ENCODE measurements around the gene NLGN1. TPM values are rescaled to one million over a fixed set of nuclear protein-coding genes. Genes with fewer than 3 reads are reported as not detected.

The NLGN1 gene
- total RNA-seq, 1 donor from 2014 or later = 34.8 TPM

GRCh38 chr3:173399044-173399443, 1.5 kb downstream of the NLGN1 start:
- peak; percentile 18 for DNase-seq (ENCODE audit: low spot score)
- H3K4me3 Mint-ChIP-seq = peak overlapping the region; percentile 97
- no peak for TF ChIP-seq CTCF (IDR thresholded peaks at IDR 0.05)
- no peak for TF ChIP-seq EZH2 (IDR thresholded peaks at IDR 0.05)
- TF ChIP-seq EZH2phosphoT487 (IDR thresholded peaks at IDR 0.05) = no peak
- Histone ChIP-seq H3K27ac (peak overlapping the region; percentile 61), H3K79me2 (ENCODE audit: low read depth) (peaks cover 8% of the 10 kb centered on the region), H3K4me2 (peak overlapping the region; percentile 84), H2AFZ (replicated peaks) (no peak overlapping the region), H3K9me3 (ENCODE audit: low read depth) (no peaks in the 10 kb centered on the region), H3K4me3 (peak overlapping the region; percentile 79), H3F3A (ENCODE audit: low read depth) (peaks cover 41% of the 10 kb centered on the region), H3K27me3 (peaks cover 28% of the 10 kb centered on the region), H4K20me1 (ENCODE audit: low read depth) (no peaks in the 10 kb centered on the region), H3K4me1 (peaks cover 19% of the 10 kb centered on the region), H3K9ac (no peak overlapping the region), H3K36me3 (no peaks in the 10 kb centered on the region)
- H3K36me3 Mint-ChIP-seq = no peaks in the 10 kb centered on the region
- peaks cover 2% of the 10 kb centered on the region for H3K27me3 Mint-ChIP-seq (ENCODE audit: insufficient read depth, low read depth)
- H3K9me3 Mint-ChIP-seq = no peaks in the 10 kb centered on the region
- peak overlapping the region; percentile 68 for H3K27ac Mint-ChIP-seq
- peaks cover 17% of the 10 kb centered on the region for H3K4me1 Mint-ChIP-seq

- Histone ChIP-seq H3K4me2 (no peak overlapping the region), H4K20me1 (ENCODE audit: low read depth) (no peaks in the 10 kb centered on the region), H3F3A (ENCODE audit: low read depth) (peaks cover 28% of the 10 kb centered on the region), H3K4me1 (peaks cover 15% of the 10 kb centered on the region), H3K9me3 (ENCODE audit: low read depth) (no peaks in the 10 kb centered on the region), H3K79me2 (ENCODE audit: low read depth) (peaks cover 8% of the 10 kb centered on the region), H3K9ac (no peak overlapping the region), H3K36me3 (no peaks in the 10 kb centered on the region), H3K27ac (no peak overlapping the region), H2AFZ (replicated peaks) (no peak overlapping the region), H3K4me3 (no peak overlapping the region), H3K27me3 (peaks cover 12% of the 10 kb centered on the region)
- H3K36me3 Mint-ChIP-seq = no peaks in the 10 kb centered on the region
- H3K27ac Mint-ChIP-seq = no peak overlapping the region
- DNase-seq (ENCODE audit: low spot score) = no peak
- H3K4me1 Mint-ChIP-seq = peaks cover 10% of the 10 kb centered on the region
- peaks cover 2% of the 10 kb centered on the region for H3K27me3 Mint-ChIP-seq (ENCODE audit: insufficient read depth, low read depth)
- no peak overlapping the region for H3K4me3 Mint-ChIP-seq
- H3K9me3 Mint-ChIP-seq = no peaks in the 10 kb centered on the region
- TF ChIP-seq EZH2 (IDR thresholded peaks at IDR 0.05) (no peak), CTCF (IDR thresholded peaks at IDR 0.05) (no peak), EZH2phosphoT487 (IDR thresholded peaks at IDR 0.05) (no peak)
Observed at GRCh38 chr3:173401369-173401768, 3.8 kb downstream of the NLGN1 start.

- Histone ChIP-seq H3K79me2 (ENCODE audit: low read depth) (peaks cover 8% of the 10 kb centered on the region), H3K36me3 (no peaks in the 10 kb centered on the region), H3K9ac (no peak overlapping the region), H3K27me3 (no peaks in the 10 kb centered on the region), H3K4me2 (no peak overlapping the region), H3F3A (ENCODE audit: low read depth) (peaks cover 15% of the 10 kb centered on the region), H3K4me1 (peaks cover 15% of the 10 kb centered on the region), H2AFZ (replicated peaks) (no peak overlapping the region), H3K9me3 (ENCODE audit: low read depth) (no peaks in the 10 kb centered on the region), H3K4me3 (no peak overlapping the region), H4K20me1 (ENCODE audit: low read depth) (no peaks in the 10 kb centered on the region), H3K27ac (no peak overlapping the region)
- Mint-ChIP-seq H3K9me3 (no peaks in the 10 kb centered on the region), H3K27me3 (ENCODE audit: insufficient read depth, low read depth) (peaks cover 2% of the 10 kb centered on the region), H3K4me1 (peaks cover 10% of the 10 kb centered on the region), H3K27ac (no peak overlapping the region), H3K4me3 (no peak overlapping the region), H3K36me3 (no peaks in the 10 kb centered on the region)
- TF ChIP-seq CTCF (IDR thresholded peaks at IDR 0.05) = no peak
- no peak for TF ChIP-seq EZH2phosphoT487 (IDR thresholded peaks at IDR 0.05)
- TF ChIP-seq EZH2 (IDR thresholded peaks at IDR 0.05) = no peak
- DNase-seq (ENCODE audit: low spot score) = no peak
Observed at GRCh38 chr3:173402656-173403055, 5.1 kb downstream of the NLGN1 start.
